Activated CD4-positive, alpha-beta T cell treated with anti-CD3 and anti-CD28 coated beads for 24 hours (primary cell): ENCODE results near the gene IQGAP2.

Experiments used
- DNase-seq, 2 donors: peaks; one replicate each; pipeline ENCODE4 v3.0.0-alpha.2; 2020; ENCODE audit warnings: low read depth in 2 of 2

IQGAP2 gene

GRCh38 chr5:76450054-76450453 lies 47.0 kb downstream of the IQGAP2 start:
- no peak for DNase-seq

- DNase-seq: no peak
These were observed 48.1 kb downstream of the IQGAP2 start for GRCh38 chr5:76451031-76451701.

- DNase-seq: no peak
These were observed 52.5 kb downstream of the IQGAP2 start for GRCh38 chr5:76455531-76456133.

GRCh38 chr5:76456258-76456657 lies 53.2 kb downstream of the IQGAP2 start:
- no peak for DNase-seq

DNA sequence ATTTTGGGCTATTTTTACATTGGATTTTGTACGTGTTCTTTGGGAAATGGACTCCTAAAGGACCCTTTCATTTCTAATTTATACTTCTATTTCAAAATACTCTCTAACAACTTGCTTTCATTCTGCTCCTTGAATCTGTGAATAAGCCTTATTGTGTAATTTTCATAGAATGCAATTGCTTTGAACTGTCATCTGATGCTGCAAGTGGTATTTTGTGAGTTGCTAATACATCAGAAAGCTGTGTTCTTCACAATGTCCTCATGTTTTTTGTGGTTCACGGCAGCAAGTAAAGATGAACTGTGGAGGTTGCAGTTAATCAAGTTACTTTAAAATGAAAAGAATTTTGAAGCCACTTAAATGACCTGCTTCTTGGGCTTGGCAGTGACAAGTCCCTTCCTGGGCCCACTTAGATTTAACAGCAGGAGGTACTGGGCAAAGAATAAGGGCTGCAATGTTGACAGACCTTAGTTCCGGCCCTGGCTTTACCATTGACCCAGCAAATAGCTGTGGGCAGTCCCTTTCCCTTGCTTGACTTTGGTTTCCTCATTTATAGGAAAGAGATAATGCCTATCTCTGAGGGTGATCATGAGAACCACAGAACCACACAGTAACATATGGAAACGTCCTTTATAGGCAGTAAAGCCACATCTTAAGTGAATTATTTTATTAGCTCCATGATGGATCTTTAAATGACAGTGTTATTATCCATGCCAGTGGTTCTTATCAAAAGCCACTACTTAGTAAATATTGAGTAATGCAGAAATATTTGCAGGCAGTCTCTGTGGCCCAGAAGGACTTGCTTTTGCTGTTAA lies 54.8 kb downstream of the IQGAP2 start:
- DNase-seq: no peak

GRCh38 chr5:76458486-76458830 lies 55.4 kb downstream of the IQGAP2 start:
- no peak for DNase-seq

DNA sequence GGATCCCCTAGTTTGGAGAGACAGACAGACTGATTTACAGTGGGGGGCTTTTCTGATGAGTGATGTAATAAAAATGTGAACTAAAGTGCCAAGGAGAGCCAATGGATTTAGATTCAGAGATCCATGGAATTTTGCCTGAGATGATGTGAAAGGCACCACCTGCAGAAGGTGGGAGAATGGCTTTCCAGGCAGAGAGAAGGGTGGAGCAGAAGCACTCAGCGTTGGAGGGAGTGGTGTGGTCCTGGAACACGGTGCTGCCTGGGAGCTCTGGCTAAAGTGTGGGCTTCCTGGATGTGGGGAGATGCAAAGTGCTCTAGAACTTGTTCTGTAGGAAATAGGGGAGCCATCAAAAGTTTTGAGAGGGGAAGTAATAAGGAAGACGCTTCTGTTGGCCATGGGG lies 57.0 kb downstream of the IQGAP2 start:
- no peak for DNase-seq

DNA sequence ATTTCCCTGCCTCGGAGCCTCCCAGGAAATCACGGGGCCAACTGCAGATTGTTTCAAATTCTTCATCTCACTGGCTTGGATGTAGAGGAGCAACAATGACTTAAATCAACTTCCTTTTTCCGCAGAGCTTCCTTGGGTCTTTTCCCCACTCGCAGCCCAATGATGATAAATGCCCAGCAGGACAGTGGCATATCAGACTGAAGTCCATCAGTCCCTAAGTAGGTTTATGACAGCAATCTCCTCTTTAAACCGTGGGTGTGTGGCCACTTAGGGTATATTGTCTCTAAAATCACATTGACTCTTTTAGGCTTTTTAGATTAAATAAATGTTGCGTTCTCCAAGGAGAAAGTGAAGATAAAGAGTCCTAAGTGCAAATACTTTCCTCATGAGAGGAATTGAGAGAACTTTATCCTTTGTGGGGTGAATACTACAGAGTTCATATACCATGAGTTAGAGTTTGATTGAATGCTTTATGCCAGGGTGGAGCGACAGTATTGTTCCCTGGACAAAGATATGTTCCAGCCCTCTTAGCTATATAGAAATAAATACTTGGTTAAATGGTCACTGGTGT lies 59.1 kb downstream of the IQGAP2 start:
- DNase-seq: no peak

- no peak for DNase-seq
These were observed 64.1 kb downstream of the IQGAP2 start for GRCh38 chr5:76467216-76467615.

- no peak for DNase-seq
These were observed 65.7 kb downstream of the IQGAP2 start for GRCh38 chr5:76468635-76469425.

DNA sequence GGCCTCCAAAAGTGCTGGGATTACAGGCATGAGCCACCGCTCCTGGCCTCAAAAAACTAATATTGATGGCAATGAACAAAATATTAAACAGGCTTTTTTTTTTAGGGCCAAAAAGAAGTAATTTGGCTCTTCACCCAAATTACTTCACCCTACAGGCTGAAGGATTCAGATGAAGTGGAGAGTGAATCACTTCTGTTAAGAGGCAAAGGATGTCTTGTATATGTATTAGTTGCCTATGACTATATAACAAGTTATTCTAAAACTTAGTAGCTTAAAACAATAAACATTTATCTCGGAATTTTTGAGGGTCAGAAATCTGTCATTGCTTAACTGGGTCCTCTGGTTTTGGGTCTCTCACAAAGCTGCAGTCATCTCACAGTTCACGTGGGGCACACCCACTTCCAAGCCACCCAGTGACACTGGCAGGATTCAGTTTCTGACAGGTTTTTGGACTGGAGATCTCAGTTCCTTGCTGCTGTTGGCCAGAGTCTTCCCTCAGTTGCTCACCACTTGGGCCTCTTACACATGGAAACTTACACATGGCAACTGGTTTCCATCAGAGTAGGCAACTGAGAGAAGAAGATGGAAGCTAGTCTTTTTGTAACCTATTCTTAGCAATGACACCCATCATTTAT lies 66.7 kb downstream of the IQGAP2 start:
- no peak for DNase-seq

DNA sequence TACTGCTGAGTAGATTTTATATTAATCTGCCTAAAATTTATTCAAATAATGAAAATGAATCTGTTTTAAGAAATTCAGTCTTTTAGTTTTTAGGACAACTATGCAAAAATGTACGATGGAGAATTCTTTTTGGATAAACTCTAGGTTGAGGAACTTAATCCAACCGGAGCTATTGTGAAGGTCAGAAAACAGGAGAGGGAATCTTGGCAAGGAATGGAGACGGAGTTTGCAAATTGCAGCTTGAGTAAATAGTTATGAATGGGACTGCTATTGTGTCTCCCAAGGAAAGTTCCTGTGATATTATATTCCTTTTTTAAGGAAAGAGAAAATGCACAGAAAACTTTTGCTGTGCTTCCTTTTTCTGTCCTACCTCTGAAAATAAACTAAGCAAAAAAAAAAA lies 67.9 kb downstream of the IQGAP2 start:
- no peak for DNase-seq

- DNase-seq: no peak
These were observed 68.3 kb downstream of the IQGAP2 start for GRCh38 chr5:76471406-76471805.

DNA sequence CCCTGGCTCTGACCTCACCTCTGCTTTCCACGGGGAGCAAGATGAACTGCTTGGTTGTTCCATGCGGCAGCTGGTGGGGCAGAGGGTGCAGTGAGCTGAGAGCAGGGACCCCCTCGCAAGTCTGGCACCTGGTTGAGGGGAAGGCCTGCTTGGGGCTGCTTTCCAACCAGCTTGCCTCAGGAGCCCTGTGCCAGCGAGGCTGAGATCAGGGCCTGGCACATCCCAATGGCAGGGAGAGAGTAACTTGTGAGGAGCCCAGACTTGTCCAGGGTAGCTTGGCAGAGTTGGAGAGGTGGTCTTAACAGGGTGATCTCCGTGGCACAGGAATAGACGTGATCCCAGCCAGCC lies 68.9 kb downstream of the IQGAP2 start:
- no peak for DNase-seq

DNA sequence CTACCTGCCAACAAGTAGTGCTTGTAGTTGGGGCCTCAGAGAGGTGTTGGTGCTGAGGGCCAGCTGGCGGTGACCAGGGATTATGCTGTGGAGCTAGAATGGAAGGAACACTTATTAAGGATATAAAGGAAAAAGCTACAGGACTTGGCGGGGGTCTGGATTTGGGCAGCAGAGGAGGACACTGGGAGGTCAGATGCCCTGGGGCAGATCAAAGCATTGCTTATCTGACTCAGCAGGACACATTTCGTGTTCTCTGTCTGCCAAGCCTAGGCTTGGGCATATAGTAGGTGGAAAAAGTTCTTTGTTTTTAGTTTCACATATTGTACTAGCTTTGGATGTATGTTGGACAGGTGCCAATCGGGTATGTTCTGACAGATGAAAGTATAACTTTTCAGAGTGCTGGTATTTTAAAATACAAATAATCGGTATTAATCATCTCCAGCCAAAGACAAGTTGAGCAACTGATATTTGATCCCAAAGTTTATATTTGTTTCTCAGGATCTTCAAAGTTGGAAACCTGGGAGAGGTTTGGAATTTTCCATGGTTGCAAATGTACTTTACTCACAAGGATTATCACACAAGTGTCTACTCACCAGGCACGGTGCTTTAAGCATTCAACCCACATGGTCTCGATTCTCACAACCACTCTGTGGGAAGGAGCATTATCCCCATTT lies 69.4 kb downstream of the IQGAP2 start:
- DNase-seq: no peak

DNA sequence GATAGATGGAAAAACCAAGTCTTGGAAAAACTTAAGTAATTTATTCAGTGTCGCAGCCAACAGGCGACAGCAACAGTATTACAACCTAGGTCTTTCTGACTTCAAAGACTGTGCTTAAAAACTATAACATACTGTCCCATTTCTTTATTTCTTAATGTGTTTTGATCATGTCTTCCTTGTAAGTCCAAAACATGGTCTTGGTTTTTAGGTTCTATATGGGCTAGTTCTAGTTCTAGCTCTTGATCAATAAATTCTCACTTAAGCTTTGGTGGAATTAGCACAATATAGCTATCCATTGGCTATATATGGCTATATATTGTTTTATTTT lies 69.9 kb downstream of the IQGAP2 start:
- DNase-seq: no peak

GRCh38 chr5:76473661-76474060 lies 70.6 kb downstream of the IQGAP2 start:
- DNase-seq: peak; percentile 29 to 34

DNA sequence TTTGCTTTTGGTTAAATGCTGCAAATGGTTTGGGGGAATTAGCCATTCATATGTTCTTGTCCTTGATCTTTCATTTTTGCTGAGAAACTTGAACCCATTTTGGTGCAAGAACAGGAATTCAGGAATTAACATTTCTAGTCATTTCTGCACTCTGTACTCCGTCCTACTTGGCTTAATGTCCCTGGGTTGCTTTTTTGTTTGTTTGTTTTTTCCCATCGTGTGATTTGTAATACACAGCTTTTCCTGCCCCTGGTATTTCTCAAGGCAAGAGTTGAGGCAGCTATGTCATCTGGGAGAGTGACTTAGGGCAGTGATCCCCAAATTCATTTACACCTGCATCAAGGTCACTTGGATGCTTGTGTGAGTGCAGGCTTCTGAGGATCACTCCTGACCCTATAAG lies 71.3 kb downstream of the IQGAP2 start:
- DNase-seq: no peak

DNA sequence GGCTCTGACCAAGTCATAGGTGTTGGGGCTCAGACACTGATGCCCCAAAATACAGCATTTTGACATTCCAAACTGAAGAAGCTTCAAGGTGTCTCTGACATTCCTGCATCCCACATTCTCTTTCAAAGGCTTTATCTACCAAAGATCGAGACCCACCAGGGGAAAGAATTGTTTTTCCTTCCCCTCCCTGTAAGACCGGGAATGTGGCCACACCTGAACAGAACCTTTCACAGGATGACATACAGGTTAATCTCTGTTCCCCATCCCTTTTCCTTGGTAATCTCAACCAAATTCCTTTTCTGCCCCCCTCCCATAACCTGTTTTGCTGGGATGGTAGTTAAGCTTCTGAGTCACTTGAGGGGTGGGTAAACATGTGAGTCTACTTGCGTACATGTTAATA lies 72.3 kb downstream of the IQGAP2 start:
- DNase-seq: no peak

GRCh38 chr5:76475936-76476335 lies 72.9 kb downstream of the IQGAP2 start:
- DNase-seq: no peak

GRCh38 chr5:76476474-76477038 lies 73.5 kb downstream of the IQGAP2 start:
- DNase-seq: no peak
